ENCODE results near the gene VWCE. TPM values are rescaled to one million over a fixed set of nuclear protein-coding genes. Genes with fewer than 3 reads are reported as not detected.
"Not testable (repeated sequence)": the region's sequence is repeated elsewhere in the genome, so short reads cannot be mapped to it uniquely, and the experiment has no call there.

Gene VWCE
- total and polyA plus RNA-seq, 10 of the 15 experiments (the other 5 are each of a cell fraction or from before 2014, with no cell fraction given): 0.10 to 4.9 (median 2.4) TPM

DNA sequence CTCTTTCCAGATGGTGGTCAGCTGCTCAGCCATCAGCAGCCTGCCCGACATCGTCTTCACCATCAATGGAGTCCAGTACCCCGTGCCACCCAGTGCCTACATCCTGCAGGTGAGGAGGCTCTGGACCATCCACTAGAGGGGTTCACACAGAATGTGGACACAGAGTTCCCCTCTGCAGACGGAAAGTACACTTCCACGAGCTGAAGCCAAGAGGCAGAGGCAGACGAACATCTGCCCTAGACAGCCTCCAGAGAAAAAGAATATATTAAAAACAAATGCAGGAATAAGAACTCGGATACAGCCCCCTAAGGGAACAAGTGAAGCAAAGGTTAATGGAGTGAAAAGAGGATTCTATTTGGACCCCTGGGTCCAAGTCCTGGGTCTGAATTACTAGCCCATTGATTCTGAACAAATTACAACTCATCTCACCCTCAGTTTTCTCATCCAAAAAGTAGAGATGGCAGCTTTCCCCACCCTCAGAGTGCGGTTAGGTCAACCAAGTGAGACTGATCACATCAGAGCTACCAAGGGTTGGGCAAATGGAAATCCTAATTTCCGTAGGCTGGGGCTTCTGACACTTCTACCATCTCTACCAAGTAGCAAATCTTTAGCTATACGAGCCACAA lies 83.7 kb downstream of the VWCE start:
- H3K36me3 ChIP-seq (ENCODE audit: control insufficient read depth in 2 of 2, insufficient read depth in 2 of 2, low read length in 1 of 2); CTCF ChIA-PET; H3K27ac ChIP-seq (ENCODE audit: control insufficient read depth, insufficient read depth); DNase-seq (ENCODE audit: low read depth, low spot score); SMC1A ChIA-PET (ENCODE audit: uncharacterized antibody, unreplicated experiment); BruUV-seq (replicated peaks); H3K9ac ChIP-seq (ENCODE audit: control insufficient read depth, insufficient read depth, low read length); H3K9me3 ChIP-seq (replicated peaks; ENCODE audit: control insufficient read depth, insufficient read depth, low read length); FAIRE-seq; H3K4me1 ChIP-seq (ENCODE audit: control insufficient read depth, insufficient read depth, low read length); POLR2A ChIA-PET; H3K79me2 ChIP-seq (ENCODE audit: control insufficient read depth, insufficient read depth, low read length); intact Hi-C loops (cut with micrococcal nuclease; ENCODE audit: unreplicated experiment); ATAC-seq; H4K20me1 ChIP-seq (ENCODE audit: control insufficient read depth, insufficient read depth); RAD21 ChIA-PET (ENCODE audit: unreplicated experiment); H3K4me3 ChIP-seq; in situ Hi-C loops (cut with MboI); H3K27me3 ChIP-seq (replicated peaks in 1 of 2; ENCODE audit: control insufficient read depth in 2 of 2, insufficient read depth in 2 of 2, low read length in 1 of 2); H2AFZ ChIP-seq (ENCODE audit: control insufficient read depth, low read depth, low read length); H3K4me2 ChIP-seq (ENCODE audit: control insufficient read depth, insufficient read depth): not testable (repeated sequence)
- 8% methylated on average over 7 of the region's 10 CpGs for whole genome bisulfite sequencing (ENCODE audit: insufficient coverage, insufficient replicate concordance, low lambda C conversion rate, missing lambda C conversion rate)

DNA sequence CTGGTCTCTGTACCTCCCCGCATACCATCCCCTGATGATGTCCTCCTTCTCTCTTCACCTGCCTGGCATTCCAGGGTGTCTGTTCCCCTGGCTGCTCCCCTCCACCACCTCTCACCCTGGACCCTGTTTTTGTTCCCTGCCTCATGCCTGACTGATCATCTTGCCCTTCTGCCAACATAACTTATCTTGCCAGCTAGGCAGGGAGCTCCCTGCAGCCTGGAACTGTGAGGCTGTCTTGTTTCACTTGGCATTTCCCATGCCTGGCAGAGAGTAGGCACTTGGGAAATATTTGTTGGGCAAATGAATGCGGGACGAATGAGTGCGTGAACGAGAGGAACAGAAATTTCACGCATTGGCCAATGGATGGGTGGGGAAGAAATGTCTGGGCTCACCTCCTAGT lies 84.5 kb downstream of the VWCE start:
- H3K4me1 ChIP-seq (ENCODE audit: control insufficient read depth, insufficient read depth, low read length); intact Hi-C loops (cut with micrococcal nuclease; ENCODE audit: unreplicated experiment); H3K9ac ChIP-seq (ENCODE audit: control insufficient read depth, insufficient read depth, low read length); H2AFZ ChIP-seq (ENCODE audit: control insufficient read depth, low read depth, low read length); BruUV-seq (replicated peaks); H3K79me2 ChIP-seq (ENCODE audit: control insufficient read depth, insufficient read depth, low read length); DNase-seq (ENCODE audit: low read depth, low spot score); H3K36me3 ChIP-seq (ENCODE audit: control insufficient read depth in 2 of 2, insufficient read depth in 2 of 2, low read length in 1 of 2); in situ Hi-C loops (cut with MboI); H3K4me3 ChIP-seq; H4K20me1 ChIP-seq (ENCODE audit: control insufficient read depth, insufficient read depth); SMC1A ChIA-PET (ENCODE audit: uncharacterized antibody, unreplicated experiment); RAD21 ChIA-PET (ENCODE audit: unreplicated experiment); H3K27me3 ChIP-seq (replicated peaks in 1 of 2; ENCODE audit: control insufficient read depth in 2 of 2, insufficient read depth in 2 of 2, low read length in 1 of 2); ATAC-seq; H3K9me3 ChIP-seq (replicated peaks; ENCODE audit: control insufficient read depth, insufficient read depth, low read length); FAIRE-seq; H3K4me2 ChIP-seq (ENCODE audit: control insufficient read depth, insufficient read depth); POLR2A ChIA-PET; H3K27ac ChIP-seq (ENCODE audit: control insufficient read depth, insufficient read depth); CTCF ChIA-PET: not testable (repeated sequence)
- WGBS (ENCODE audit: insufficient coverage, insufficient replicate concordance, low lambda C conversion rate, missing lambda C conversion rate): no CpG with 5 or more reads among the region's 6 CpGs

Other genes with a start within 250 kb of the VWCE start
Only the 7 nearest of the 13 such genes appear.
- not detected in 2 replicates for gene PGA3, start 91.8 kb downstream of the VWCE start, total RNA-seq (2014; rRNA removed)
- not detected in 2 replicates for gene PGA3, start 91.8 kb downstream of the VWCE start, total RNA-seq (2014; rRNA removed; fragmentation: Illumina TruSeq; extraction: Trizol)
- gene PGA3, start 91.8 kb downstream of the VWCE start, total RNA-seq (2021): not detected in 2 replicates
- gene PGA3, start 91.8 kb downstream of the VWCE start, polyA plus RNA-seq (2011; rRNA removed): not detected in 2 replicates
- not detected in 2 replicates for gene PGA3, start 91.8 kb downstream of the VWCE start, polyA plus RNA-seq (2014; fragmentation: Illumina TruSeq; extraction: Trizol)
- not detected for gene PGA3, start 91.8 kb downstream of the VWCE start, polyA plus RNA-seq (2014; fragmentation: Nextera tagmentation; extraction: Ambion mirVana)
- gene PGA3, start 91.8 kb downstream of the VWCE start, polyA plus RNA-seq (2014; rRNA removed): not detected in 2 replicates
- not detected for gene PGA3, start 91.8 kb downstream of the VWCE start, polyA plus RNA-seq (2016; fragmentation: Nextera tagmentation; extraction: Ambion mirVana)
- gene PGA4, start 73.0 kb downstream of the VWCE start, total RNA-seq (2014; rRNA removed): not detected in 2 replicates
- gene PGA4, start 73.0 kb downstream of the VWCE start, total RNA-seq (2014; rRNA removed; fragmentation: Illumina TruSeq; extraction: Trizol): not detected in 2 replicates
- gene PGA4, start 73.0 kb downstream of the VWCE start, total RNA-seq (2021): not detected in 2 replicates
- not detected in 2 replicates for gene PGA4, start 73.0 kb downstream of the VWCE start, polyA plus RNA-seq (2011; rRNA removed)
- gene PGA4, start 73.0 kb downstream of the VWCE start, polyA plus RNA-seq (2014; fragmentation: Illumina TruSeq; extraction: Trizol): not detected in 2 replicates
- not detected for gene PGA4, start 73.0 kb downstream of the VWCE start, polyA plus RNA-seq (2014; fragmentation: Nextera tagmentation; extraction: Ambion mirVana)
- not detected in 2 replicates for gene PGA4, start 73.0 kb downstream of the VWCE start, polyA plus RNA-seq (2014; rRNA removed)
- not detected for gene PGA4, start 73.0 kb downstream of the VWCE start, polyA plus RNA-seq (2016; fragmentation: Nextera tagmentation; extraction: Ambion mirVana)
- not detected in 2 replicates for gene PGA5, start 54.1 kb downstream of the VWCE start, total RNA-seq (2014; rRNA removed)
- gene PGA5, start 54.1 kb downstream of the VWCE start, total RNA-seq (2014; rRNA removed; fragmentation: Illumina TruSeq; extraction: Trizol): not detected in 2 replicates
- not detected in 2 replicates for gene PGA5, start 54.1 kb downstream of the VWCE start, total RNA-seq (2021)
- gene PGA5, start 54.1 kb downstream of the VWCE start, polyA plus RNA-seq (2011; rRNA removed): not detected in 2 replicates
- gene PGA5, start 54.1 kb downstream of the VWCE start, polyA plus RNA-seq (2014; fragmentation: Illumina TruSeq; extraction: Trizol): not detected in 2 replicates
- not detected for gene PGA5, start 54.1 kb downstream of the VWCE start, polyA plus RNA-seq (2014; fragmentation: Nextera tagmentation; extraction: Ambion mirVana)
- gene PGA5, start 54.1 kb downstream of the VWCE start, polyA plus RNA-seq (2014; rRNA removed): not detected in 2 replicates
- gene PGA5, start 54.1 kb downstream of the VWCE start, polyA plus RNA-seq (2016; fragmentation: Nextera tagmentation; extraction: Ambion mirVana): not detected
- gene DDB1, start 37.8 kb upstream of the VWCE start, total RNA-seq (2014; rRNA removed): 241 and 250 TPM in 2 replicates
- 197 and 199 TPM in 2 replicates for gene DDB1, start 37.8 kb upstream of the VWCE start, total RNA-seq (2014; rRNA removed; fragmentation: Illumina TruSeq; extraction: Trizol)
- 271 and 272 TPM in 2 replicates for gene DDB1, start 37.8 kb upstream of the VWCE start, total RNA-seq (2021)
- 183 and 221 TPM in 2 replicates for gene DDB1, start 37.8 kb upstream of the VWCE start, polyA plus RNA-seq (2011; rRNA removed)
- 160 and 203 TPM in 2 replicates for gene DDB1, start 37.8 kb upstream of the VWCE start, polyA plus RNA-seq (2014; fragmentation: Illumina TruSeq; extraction: Trizol)
- gene DDB1, start 37.8 kb upstream of the VWCE start, polyA plus RNA-seq (2014; fragmentation: Nextera tagmentation; extraction: Ambion mirVana): 100 to 1,000 TPM; 136 to 211 TPM
- 202 and 220 TPM in 2 replicates for gene DDB1, start 37.8 kb upstream of the VWCE start, polyA plus RNA-seq (2014; rRNA removed)
- 100 to 1,000 TPM; 236 to 262 TPM for gene DDB1, start 37.8 kb upstream of the VWCE start, polyA plus RNA-seq (2016; fragmentation: Nextera tagmentation; extraction: Ambion mirVana)
- gene TKFC, start 37.9 kb upstream of the VWCE start, total RNA-seq (2014; rRNA removed): 58.2 and 69.7 TPM in 2 replicates
- gene TKFC, start 37.9 kb upstream of the VWCE start, total RNA-seq (2014; rRNA removed; fragmentation: Illumina TruSeq; extraction: Trizol): 25.0 and 25.1 TPM in 2 replicates
- 92.5 and 97.8 TPM in 2 replicates for gene TKFC, start 37.9 kb upstream of the VWCE start, total RNA-seq (2021)
- 22.4 and 48.3 TPM in 2 replicates for gene TKFC, start 37.9 kb upstream of the VWCE start, polyA plus RNA-seq (2011; rRNA removed)
- gene TKFC, start 37.9 kb upstream of the VWCE start, polyA plus RNA-seq (2014; fragmentation: Illumina TruSeq; extraction: Trizol): 11.3 and 39.9 TPM in 2 replicates
- gene TKFC, start 37.9 kb upstream of the VWCE start, polyA plus RNA-seq (2014; fragmentation: Nextera tagmentation; extraction: Ambion mirVana): 1 to 10 TPM; 2.4 to 5.5 TPM
- gene TKFC, start 37.9 kb upstream of the VWCE start, polyA plus RNA-seq (2014; rRNA removed): 72.8 and 82.6 TPM in 2 replicates
- 100 to 1,000 TPM; 103 to 113 TPM for gene TKFC, start 37.9 kb upstream of the VWCE start, polyA plus RNA-seq (2016; fragmentation: Nextera tagmentation; extraction: Ambion mirVana)
- 77.2 and 84.6 TPM in 2 replicates for gene CYB561A3, start 66.6 kb upstream of the VWCE start, total RNA-seq (2014; rRNA removed)
- gene CYB561A3, start 66.6 kb upstream of the VWCE start, total RNA-seq (2014; rRNA removed; fragmentation: Illumina TruSeq; extraction: Trizol): 46.7 and 48.2 TPM in 2 replicates
- 76.0 and 92.2 TPM in 2 replicates for gene CYB561A3, start 66.6 kb upstream of the VWCE start, total RNA-seq (2021)
- 26.7 and 44.9 TPM in 2 replicates for gene CYB561A3, start 66.6 kb upstream of the VWCE start, polyA plus RNA-seq (2011; rRNA removed)
- gene CYB561A3, start 66.6 kb upstream of the VWCE start, polyA plus RNA-seq (2014; fragmentation: Illumina TruSeq; extraction: Trizol): 36.7 and 76.4 TPM in 2 replicates
- 10 to 100 TPM; 40.1 to 53.5 TPM for gene CYB561A3, start 66.6 kb upstream of the VWCE start, polyA plus RNA-seq (2014; fragmentation: Nextera tagmentation; extraction: Ambion mirVana)
- gene CYB561A3, start 66.6 kb upstream of the VWCE start, polyA plus RNA-seq (2014; rRNA removed): 72.4 and 81.2 TPM in 2 replicates
- 100 to 1,000 TPM; 152 to 169 TPM for gene CYB561A3, start 66.6 kb upstream of the VWCE start, polyA plus RNA-seq (2016; fragmentation: Nextera tagmentation; extraction: Ambion mirVana)
- gene TMEM138, start 67.1 kb upstream of the VWCE start, total RNA-seq (2014; rRNA removed): 28.5 and 30.1 TPM in 2 replicates
- gene TMEM138, start 67.1 kb upstream of the VWCE start, total RNA-seq (2014; rRNA removed; fragmentation: Illumina TruSeq; extraction: Trizol): 37.4 and 43.0 TPM in 2 replicates
- 44.5 and 47.6 TPM in 2 replicates for gene TMEM138, start 67.1 kb upstream of the VWCE start, total RNA-seq (2021)
- 93.6 and 116 TPM in 2 replicates for gene TMEM138, start 67.1 kb upstream of the VWCE start, polyA plus RNA-seq (2011; rRNA removed)
- 72.8 and 82.6 TPM in 2 replicates for gene TMEM138, start 67.1 kb upstream of the VWCE start, polyA plus RNA-seq (2014; fragmentation: Illumina TruSeq; extraction: Trizol)
- 10 to 100 TPM; 64.2 to 87.2 TPM for gene TMEM138, start 67.1 kb upstream of the VWCE start, polyA plus RNA-seq (2014; fragmentation: Nextera tagmentation; extraction: Ambion mirVana)
- gene TMEM138, start 67.1 kb upstream of the VWCE start, polyA plus RNA-seq (2014; rRNA removed): 46.4 and 48.2 TPM in 2 replicates
- gene TMEM138, start 67.1 kb upstream of the VWCE start, polyA plus RNA-seq (2016; fragmentation: Nextera tagmentation; extraction: Ambion mirVana): 10 to 100 TPM; 83.5 to 86.3 TPM